ENCODE measurements around the gene FHIT. TPM values are rescaled to one million over a fixed set of nuclear protein-coding genes. Genes with fewer than 3 reads are reported as not detected.

The FHIT gene
- total and polyA plus RNA-seq, 7 donors, result 0.98 to 10.4 (median 4.0) TPM

DNA sequence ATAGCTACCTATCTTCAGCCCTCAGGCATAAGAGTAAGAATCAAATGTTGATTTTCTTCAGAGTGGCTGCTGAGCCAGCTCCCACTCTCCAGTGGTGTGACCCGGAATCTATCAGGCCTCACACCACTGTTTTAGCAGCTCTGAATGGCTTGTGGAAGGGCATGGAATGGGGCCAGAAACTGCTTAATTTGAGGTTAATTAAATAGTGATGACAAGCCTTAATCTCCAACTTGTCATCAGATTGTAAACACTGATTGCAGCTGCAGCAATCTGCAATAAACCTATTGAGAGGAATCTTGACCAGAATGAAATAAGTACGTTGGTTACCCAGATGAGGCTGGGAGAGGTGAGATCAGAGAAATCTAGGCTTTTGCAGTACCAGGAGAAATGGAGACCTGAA is 317.4 kb downstream of the FHIT start:
- DNase-seq (no peak), ATAC-seq (no peak)
- 70 to 75% (median 74%) methylated on average over 2 of the region's 2 CpGs for WGBS, 3 donors
- H3K4me3 ChIP-seq, result no peak overlapping the region
- no peaks in the 10 kb centered on the region for H3K9me3 ChIP-seq
- peaks cover 0 to 4% of the 10 kb centered on the region in 2 donors for H3K36me3 ChIP-seq (ENCODE audit: insufficient read depth in 1 of 2, low read depth in 1 of 2)
- no peaks in the 10 kb centered on the region for H3K4me1 ChIP-seq
- TF ChIP-seq, protein P1, sequence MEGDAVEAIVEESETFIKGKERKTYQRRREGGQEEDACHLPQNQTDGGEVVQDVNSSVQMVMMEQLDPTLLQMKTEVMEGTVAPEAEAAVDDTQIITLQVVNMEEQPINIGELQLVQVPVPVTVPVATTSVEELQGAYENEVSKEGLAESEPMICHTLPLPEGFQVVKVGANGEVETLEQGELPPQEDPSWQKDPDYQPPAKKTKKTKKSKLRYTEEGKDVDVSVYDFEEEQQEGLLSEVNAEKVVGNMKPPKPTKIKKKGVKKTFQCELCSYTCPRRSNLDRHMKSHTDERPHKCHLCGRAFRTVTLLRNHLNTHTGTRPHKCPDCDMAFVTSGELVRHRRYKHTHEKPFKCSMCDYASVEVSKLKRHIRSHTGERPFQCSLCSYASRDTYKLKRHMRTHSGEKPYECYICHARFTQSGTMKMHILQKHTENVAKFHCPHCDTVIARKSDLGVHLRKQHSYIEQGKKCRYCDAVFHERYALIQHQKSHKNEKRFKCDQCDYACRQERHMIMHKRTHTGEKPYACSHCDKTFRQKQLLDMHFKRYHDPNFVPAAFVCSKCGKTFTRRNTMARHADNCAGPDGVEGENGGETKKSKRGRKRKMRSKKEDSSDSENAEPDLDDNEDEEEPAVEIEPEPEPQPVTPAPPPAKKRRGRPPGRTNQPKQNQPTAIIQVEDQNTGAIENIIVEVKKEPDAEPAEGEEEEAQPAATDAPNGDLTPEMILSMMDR (IDR thresholded peaks at IDR 0.05), result no peak
- intact Hi-C loops (cut with DNase I), result no loop called here
- H3K27ac ChIP-seq, result no peak overlapping the region
- no peaks in the 10 kb centered on the region for H3K27me3 ChIP-seq (ENCODE audit: insufficient read depth in 3 of 3, low read length in 2 of 3)

DNA sequence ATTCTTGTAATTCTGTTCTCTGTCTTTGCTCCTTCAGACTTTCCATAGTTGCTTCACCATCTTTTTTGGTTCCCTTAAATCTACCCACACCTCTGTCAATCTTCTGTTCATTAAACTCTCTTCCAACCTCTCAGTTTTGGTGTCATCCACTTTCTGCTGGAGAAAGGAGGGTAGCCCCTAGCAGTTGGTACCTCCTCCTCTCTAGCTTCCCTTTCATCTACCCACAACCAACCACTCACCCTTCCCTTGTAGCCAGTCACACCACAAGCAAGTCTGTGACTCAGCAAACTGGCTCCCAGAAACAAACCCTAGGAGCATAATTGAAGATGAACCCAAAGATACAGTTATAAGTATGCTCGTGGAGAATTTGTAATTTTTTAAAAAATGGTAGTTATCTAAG is 318.6 kb downstream of the FHIT start:
- Histone ChIP-seq H3K4me3 (no peak overlapping the region), H3K27me3 (ENCODE audit: insufficient read depth in 3 of 3, low read length in 2 of 3) (no peaks in the 10 kb centered on the region), H3K27ac (no peak overlapping the region), H3K36me3 (ENCODE audit: insufficient read depth in 1 of 2, low read depth in 1 of 2) (no peaks in the 10 kb centered on the region), H3K4me1 (no peaks in the 10 kb centered on the region), H3K9me3 (no peaks in the 10 kb centered on the region)
- ATAC-seq (no peak), DNase-seq (no peak)
- intact Hi-C loops (cut with DNase I), result no loop called here
- TF ChIP-seq, protein P1 (IDR thresholded peaks at IDR 0.05), result no peak
- 68 to 82% (median 77%) methylated on average over 1 of the region's 1 CpG for WGBS, 3 donors

DNA sequence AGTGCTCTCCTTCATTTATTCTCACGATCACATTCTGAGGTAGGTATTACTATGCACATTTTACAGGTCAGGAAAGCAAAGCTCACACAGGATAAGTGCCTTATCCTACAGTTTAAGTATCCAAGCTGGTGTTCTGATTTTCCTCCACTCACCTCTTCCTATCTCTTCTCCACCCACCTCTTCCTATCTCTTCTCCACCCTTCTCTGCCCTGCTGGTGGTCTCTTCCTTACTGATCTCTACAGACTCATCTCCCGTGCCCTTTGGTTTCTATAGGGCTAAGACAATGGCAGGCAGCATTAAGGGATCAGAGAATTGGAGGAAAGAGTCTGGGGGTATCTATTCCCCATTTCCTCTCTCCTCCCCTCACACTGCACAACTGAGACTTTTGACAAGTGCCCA is 319.1 kb downstream of the FHIT start:
- ATAC-seq (no peak), DNase-seq (no peak)
- H3K9me3 ChIP-seq, result no peaks in the 10 kb centered on the region
- no peak overlapping the region for H3K4me3 ChIP-seq
- no peaks in the 10 kb centered on the region for H3K36me3 ChIP-seq (ENCODE audit: insufficient read depth in 1 of 2, low read depth in 1 of 2)
- H3K27me3 ChIP-seq (ENCODE audit: insufficient read depth in 3 of 3, low read length in 2 of 3), result no peaks in the 10 kb centered on the region
- 83 to 88% (median 84%) methylated on average over 2 of the region's 2 CpGs for WGBS, 3 donors
- no peak overlapping the region for H3K27ac ChIP-seq
- intact Hi-C loops (cut with DNase I), result no loop called here
- TF ChIP-seq, protein P1 (IDR thresholded peaks at IDR 0.05), result no peak
- H3K4me1 ChIP-seq, result no peaks in the 10 kb centered on the region

DNA sequence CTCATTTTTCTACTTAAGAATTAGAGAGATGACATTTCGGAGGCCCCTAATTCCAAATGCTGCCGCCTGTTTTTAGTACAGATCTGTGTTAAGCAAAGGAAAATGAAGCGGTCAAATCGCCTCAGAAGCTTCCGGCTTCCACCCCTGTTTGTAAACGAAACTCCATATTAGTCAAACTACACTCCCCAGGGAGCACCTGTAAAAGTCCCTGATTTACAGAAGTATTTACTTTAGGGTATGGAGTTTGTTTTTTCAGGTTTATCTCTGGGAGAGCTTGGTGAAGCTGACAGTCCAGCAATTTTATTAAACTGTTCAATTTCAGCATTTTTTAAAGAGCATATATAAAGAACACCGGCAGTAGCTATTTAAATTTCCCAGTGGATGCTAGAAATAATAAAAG is 319.8 kb downstream of the FHIT start:
- Histone ChIP-seq H3K9me3 (no peaks in the 10 kb centered on the region), H3K4me3 (no peak overlapping the region), H3K27me3 (ENCODE audit: insufficient read depth in 3 of 3, low read length in 2 of 3) (no peaks in the 10 kb centered on the region), H3K36me3 (ENCODE audit: insufficient read depth in 1 of 2, low read depth in 1 of 2) (no peaks in the 10 kb centered on the region), H3K27ac (no peak overlapping the region), H3K4me1 (no peaks in the 10 kb centered on the region)
- ATAC-seq (no peak), DNase-seq (no peak)
- WGBS, 3 donors, result 67 to 71% (median 68%) methylated on average over 7 of the region's 7 CpGs
- TF ChIP-seq, protein P1 (IDR thresholded peaks at IDR 0.05), result no peak
- intact Hi-C loops (cut with DNase I), result no loop called here

DNA sequence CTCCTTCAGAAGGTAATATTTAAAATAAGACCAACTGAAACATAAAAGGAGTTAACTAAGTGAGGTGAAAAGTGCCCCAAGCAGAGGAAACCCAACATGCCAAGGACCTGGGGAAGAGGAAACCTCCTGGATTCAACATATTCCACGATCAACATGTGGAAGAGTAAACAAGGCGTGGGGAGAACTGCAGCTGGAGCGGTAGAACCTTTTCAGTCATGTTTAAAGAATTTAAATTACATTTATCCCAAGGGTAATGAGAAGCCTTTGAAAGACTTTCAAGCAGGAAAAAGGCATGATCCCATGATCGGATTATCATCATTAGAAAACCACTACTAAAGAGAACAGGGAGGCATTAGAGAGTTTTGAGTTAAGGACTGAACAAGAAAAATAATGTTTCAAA is 330.7 kb downstream of the FHIT start:
- no peaks in the 10 kb centered on the region for H3K36me3 ChIP-seq (ENCODE audit: insufficient read depth in 1 of 2, low read depth in 1 of 2)
- no peaks in the 10 kb centered on the region for H3K9me3 ChIP-seq
- no peaks in the 10 kb centered on the region for H3K27me3 ChIP-seq (ENCODE audit: insufficient read depth in 3 of 3, low read length in 2 of 3)
- TF ChIP-seq, protein P1 (IDR thresholded peaks at IDR 0.05), result no peak
- no peak for DNase-seq
- ATAC-seq, result no peak
- no peaks in the 10 kb centered on the region for H3K4me1 ChIP-seq
- H3K4me3 ChIP-seq, result no peak overlapping the region
- no peak overlapping the region for H3K27ac ChIP-seq
- intact Hi-C loops (cut with DNase I), result no loop called here
- 46 to 58% (median 55%) methylated on average over 4 of the region's 4 CpGs for WGBS, 3 donors

Data from psoas muscle (tissue), 8 donors.